ENCODE measurements around the gene DPYSL3.

Gene DPYSL3

DNA sequence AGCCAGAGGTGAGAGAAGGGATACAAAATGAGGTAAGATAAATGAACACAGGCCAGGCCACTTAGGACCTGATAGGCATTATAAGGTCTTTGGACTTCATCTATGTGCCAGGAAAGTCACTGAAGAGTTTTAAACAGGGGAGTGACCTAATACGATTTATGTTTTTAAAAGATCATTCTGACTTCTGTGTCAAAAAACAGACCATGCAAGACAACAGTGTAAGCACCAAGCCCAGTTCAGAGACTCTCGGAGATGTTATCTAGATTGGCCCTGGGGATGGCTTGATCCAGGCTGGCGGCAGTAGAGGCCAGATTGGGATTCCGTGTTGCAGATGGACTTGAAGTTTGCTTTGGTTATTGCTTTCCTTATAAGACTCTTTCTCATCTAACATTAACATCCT is 43.0 kb upstream of the DPYSL3 start:
- no peak overlapping the region for H3K4me3 ChIP-seq (replicated peaks; ENCODE audit: low read depth, low read length)
- no peaks in the 10 kb centered on the region for H3K36me3 ChIP-seq (ENCODE audit: control insufficient read depth, insufficient read depth, low read length)
- no peaks in the 10 kb centered on the region; the same call in 1 of the 2 replicates for H3K27me3 ChIP-seq (replicated peaks; ENCODE audit: control insufficient read depth, insufficient read depth, low read length)
- DNase-seq (ENCODE audit: extremely low read depth, insufficient read length): no peak
- TF ChIP-seq, protein P1, sequence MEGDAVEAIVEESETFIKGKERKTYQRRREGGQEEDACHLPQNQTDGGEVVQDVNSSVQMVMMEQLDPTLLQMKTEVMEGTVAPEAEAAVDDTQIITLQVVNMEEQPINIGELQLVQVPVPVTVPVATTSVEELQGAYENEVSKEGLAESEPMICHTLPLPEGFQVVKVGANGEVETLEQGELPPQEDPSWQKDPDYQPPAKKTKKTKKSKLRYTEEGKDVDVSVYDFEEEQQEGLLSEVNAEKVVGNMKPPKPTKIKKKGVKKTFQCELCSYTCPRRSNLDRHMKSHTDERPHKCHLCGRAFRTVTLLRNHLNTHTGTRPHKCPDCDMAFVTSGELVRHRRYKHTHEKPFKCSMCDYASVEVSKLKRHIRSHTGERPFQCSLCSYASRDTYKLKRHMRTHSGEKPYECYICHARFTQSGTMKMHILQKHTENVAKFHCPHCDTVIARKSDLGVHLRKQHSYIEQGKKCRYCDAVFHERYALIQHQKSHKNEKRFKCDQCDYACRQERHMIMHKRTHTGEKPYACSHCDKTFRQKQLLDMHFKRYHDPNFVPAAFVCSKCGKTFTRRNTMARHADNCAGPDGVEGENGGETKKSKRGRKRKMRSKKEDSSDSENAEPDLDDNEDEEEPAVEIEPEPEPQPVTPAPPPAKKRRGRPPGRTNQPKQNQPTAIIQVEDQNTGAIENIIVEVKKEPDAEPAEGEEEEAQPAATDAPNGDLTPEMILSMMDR (IDR thresholded peaks at IDR 0.05; ENCODE audit: insufficient read depth, low read length, poor library complexity, severe bottlenecking): no peak

DNA sequence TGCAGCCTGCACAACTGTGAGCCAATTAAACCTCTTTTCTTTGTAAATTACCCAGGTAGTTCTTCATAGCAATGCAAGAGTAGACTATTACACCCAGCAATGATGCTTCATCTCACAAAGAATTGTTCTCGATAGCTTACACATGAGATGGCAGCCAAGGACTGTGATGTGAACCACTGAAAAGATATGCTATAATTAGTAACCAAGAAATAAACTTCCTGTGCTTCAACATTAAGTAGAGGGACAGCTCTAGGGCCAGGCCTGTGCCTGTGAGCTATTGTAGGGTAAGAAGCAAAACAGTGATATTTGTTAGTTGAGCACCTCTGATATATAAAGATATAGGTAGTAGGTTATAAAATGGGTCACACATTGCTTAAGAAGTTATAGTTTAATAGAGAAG is 41.8 kb upstream of the DPYSL3 start:
- Histone ChIP-seq H3K36me3 (ENCODE audit: control insufficient read depth, insufficient read depth, low read length) (no peaks in the 10 kb centered on the region), H3K27me3 (replicated peaks; ENCODE audit: control insufficient read depth, insufficient read depth, low read length) (no peaks in the 10 kb centered on the region), H3K4me3 (replicated peaks; ENCODE audit: low read depth, low read length) (no peak overlapping the region)
- TF ChIP-seq, protein P1 (IDR thresholded peaks at IDR 0.05; ENCODE audit: insufficient read depth, low read length, poor library complexity, severe bottlenecking): no peak
- DNase-seq (ENCODE audit: extremely low read depth, insufficient read length): no peak

DNA sequence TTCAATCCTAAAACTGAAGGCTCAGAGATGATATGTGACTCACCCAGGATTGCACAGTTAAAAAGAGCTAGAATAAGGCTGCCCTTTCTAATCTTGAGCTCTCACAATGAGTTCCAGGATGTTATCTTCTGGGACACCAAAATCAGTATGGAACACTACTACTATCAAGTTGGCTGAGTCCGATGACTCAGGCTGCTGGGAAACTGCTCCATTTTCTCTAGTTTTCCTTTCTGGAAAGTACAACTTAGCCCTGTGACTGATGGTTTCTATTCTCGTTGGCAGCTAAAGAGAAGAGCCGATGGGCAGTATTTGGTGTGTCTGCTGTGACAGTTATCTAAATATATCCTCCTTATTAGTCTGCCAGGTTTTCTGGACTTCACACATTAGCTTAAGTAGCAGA is 37.9 kb upstream of the DPYSL3 start:
- no peak for DNase-seq (ENCODE audit: extremely low read depth, insufficient read length)
- TF ChIP-seq, protein P1 (IDR thresholded peaks at IDR 0.05; ENCODE audit: insufficient read depth, low read length, poor library complexity, severe bottlenecking): no peak
- no peak overlapping the region for H3K4me3 ChIP-seq (replicated peaks; ENCODE audit: low read depth, low read length)
- H3K27me3 ChIP-seq (replicated peaks; ENCODE audit: control insufficient read depth, insufficient read depth, low read length): no peaks in the 10 kb centered on the region; the same call in 1 of the 2 replicates
- H3K36me3 ChIP-seq (ENCODE audit: control insufficient read depth, insufficient read depth, low read length): no peaks in the 10 kb centered on the region

DNA sequence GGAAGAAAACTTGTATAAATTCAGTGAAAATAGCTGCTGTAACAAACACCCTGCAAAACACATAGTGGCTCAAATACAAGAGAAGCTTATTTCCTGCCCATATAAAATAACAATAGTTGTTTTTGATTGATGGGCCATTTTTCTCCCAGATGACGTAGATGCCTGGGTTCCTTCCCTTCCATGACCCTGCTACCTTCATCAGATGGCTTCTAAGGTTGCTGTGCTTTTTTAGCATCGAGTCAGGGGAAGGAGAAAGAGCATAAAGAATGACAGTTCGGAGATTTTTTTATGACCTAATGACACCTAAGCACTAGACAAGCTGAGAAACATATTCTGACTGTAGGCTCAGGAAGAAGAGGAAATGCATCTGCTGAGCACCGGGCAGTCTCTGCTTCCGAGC is 34.7 kb upstream of the DPYSL3 start:
- Histone ChIP-seq H3K36me3 (ENCODE audit: control insufficient read depth, insufficient read depth, low read length) (no peaks in the 10 kb centered on the region), H3K27me3 (replicated peaks; ENCODE audit: control insufficient read depth, insufficient read depth, low read length) (no peaks in the 10 kb centered on the region; the same call in 1 of the 2 replicates), H3K4me3 (replicated peaks; ENCODE audit: low read depth, low read length) (no peak overlapping the region)
- TF ChIP-seq, protein P1 (IDR thresholded peaks at IDR 0.05; ENCODE audit: insufficient read depth, low read length, poor library complexity, severe bottlenecking): no peak
- DNase-seq (ENCODE audit: extremely low read depth, insufficient read length): no peak

DNA sequence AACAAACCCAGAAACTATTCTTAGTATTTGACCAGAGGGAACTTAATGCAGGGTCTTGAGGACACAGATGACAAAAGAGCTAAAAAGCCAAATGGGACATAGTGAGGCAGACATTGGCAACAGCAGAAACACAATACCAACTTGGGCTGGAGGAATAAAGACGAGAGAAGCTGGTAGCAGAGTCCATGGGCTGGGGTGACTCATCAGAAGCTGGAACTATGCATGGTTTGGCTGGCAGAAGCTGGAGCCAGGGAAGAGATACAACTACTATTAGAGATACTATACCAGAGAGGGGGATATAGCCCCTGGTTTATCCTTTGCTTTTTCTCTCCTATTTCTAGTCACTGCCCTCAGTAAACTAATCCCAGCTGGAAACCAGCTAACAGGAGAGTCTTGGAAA is 29.2 kb upstream of the DPYSL3 start:
- Histone ChIP-seq H3K4me3 (replicated peaks; ENCODE audit: low read depth, low read length) (no peak overlapping the region), H3K27me3 (replicated peaks; ENCODE audit: control insufficient read depth, insufficient read depth, low read length) (no peaks in the 10 kb centered on the region), H3K36me3 (ENCODE audit: control insufficient read depth, insufficient read depth, low read length) (no peaks in the 10 kb centered on the region)
- no peak for DNase-seq (ENCODE audit: extremely low read depth, insufficient read length)
- TF ChIP-seq, protein P1 (IDR thresholded peaks at IDR 0.05; ENCODE audit: insufficient read depth, low read length, poor library complexity, severe bottlenecking): no peak

DNA sequence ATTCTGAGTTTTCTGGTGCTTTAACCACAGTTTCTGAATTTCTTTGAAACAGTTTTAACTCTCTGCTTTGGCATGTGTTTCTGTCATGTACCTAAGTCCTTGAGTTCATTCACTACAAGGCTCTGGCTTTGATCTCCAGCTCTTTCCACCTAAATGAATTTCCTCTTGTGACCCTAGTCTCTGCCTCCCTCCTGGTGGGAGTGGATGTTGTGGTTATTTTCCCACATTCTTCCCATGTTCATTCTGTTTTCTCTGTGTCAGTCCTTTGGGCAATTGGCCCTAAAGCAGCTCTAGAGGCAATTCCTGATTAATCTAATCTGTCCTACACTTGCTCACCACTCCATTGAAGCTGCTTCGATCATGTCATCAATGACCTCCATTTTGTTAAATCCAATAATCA is 28.4 kb upstream of the DPYSL3 start:
- H3K36me3 ChIP-seq (ENCODE audit: control insufficient read depth, insufficient read depth, low read length): no peaks in the 10 kb centered on the region
- TF ChIP-seq, protein P1 (IDR thresholded peaks at IDR 0.05; ENCODE audit: insufficient read depth, low read length, poor library complexity, severe bottlenecking): no peak
- no peaks in the 10 kb centered on the region for H3K27me3 ChIP-seq (replicated peaks; ENCODE audit: control insufficient read depth, insufficient read depth, low read length)
- H3K4me3 ChIP-seq (replicated peaks; ENCODE audit: low read depth, low read length): no peak overlapping the region
- no peak for DNase-seq (ENCODE audit: extremely low read depth, insufficient read length)
